HepG2 (cell line): ENCODE results near the gene PHF2. TPM values are rescaled to one million over a fixed set of nuclear protein-coding genes. Genes with fewer than 3 reads are reported as not detected.

Experiments used
- ATAC-seq: fragments of 200-7000 bp; cut with Tn5 transposase; 3 replicates; pipeline ENCODE4 v1.9.1; 2020; ENCODE audit warnings: mild to moderate bottlenecking, moderate library complexity
- BruUV-seq: library from RNA; stranded (reverse); fragments of 400-500 nt; replicated peaks from 2 replicates; lab custom pipeline; 2021; lab: Mats Ljungman, UMichigan
- CTCF ChIA-PET: fragments of 300-600 bp; formaldehyde crosslinking; extraction: SDS; loops from one replicate; lab custom pipeline; 2021; ENCODE audit warnings: low total read pairs, inconsistent platforms, low intra/inter-chr PET ratio; lab: Yijun Ruan, JAX
- POLR2A ChIA-PET: fragments of 350-600 bp; sonication (Branson Sonifier 250); formaldehyde crosslinking; loops from one replicate; lab custom pipeline; 2020; ENCODE audit warnings: antibody characterized with exemption, inconsistent platforms; lab: Yijun Ruan, JAX
- DNase-seq: peaks from one replicate; pipeline ENCODE4 v3.0.0-alpha.2; 2015; ENCODE audit warnings: low spot score
- FAIRE-seq: peaks from 3 replicates; lab custom pipeline; 2011; peaks lifted over from hg19 to GRCh38; lab: Jason Lieb, UNC
- H2AFZ ChIP-seq: one replicate; pipeline ENCODE4 v1.6.1; 2011; ENCODE audit warnings: low read length, inconsistent platforms
- H3K27ac ChIP-seq: fragments of 300-600 bp; 3 replicates; pipeline ENCODE4 v1.8.0; 2011; ENCODE audit warnings: mixed run types, mild to moderate bottlenecking, mixed read lengths, low read length, inconsistent platforms; ENCODE audit not compliant: insufficient read depth; ENCODE audit errors: extremely low read length
- H3K27me3 ChIP-seq, 2 experiments: fragments of 200-600 bp in 1 of 2; 2 replicates in 1 of 2; 3 replicates in 1 of 2; pipeline versions ENCODE4 v1.6.0 to v1.8.0; 2011; ENCODE audit warnings: low read length in 2 of 2, mild to moderate bottlenecking in 2 of 2, moderate library complexity in 2 of 2, inconsistent platforms in 1 of 2; ENCODE audit not compliant: insufficient read depth in 2 of 2, control insufficient read depth in 1 of 2
- H3K36me3 ChIP-seq, 2 experiments: fragments of 200-600 bp in 1 of 2; replicated peaks in 1 of 2; 2 replicates in 1 of 2; 3 replicates in 1 of 2; pipeline versions ENCODE4 v1.5.1 to v1.8.0; 2011; ENCODE audit warnings: low read length in 2 of 2, inconsistent platforms in 1 of 2; ENCODE audit not compliant: insufficient read depth in 2 of 2, control insufficient read depth in 1 of 2
- H3K4me1 ChIP-seq: 2 replicates; pipeline ENCODE4 v1.5.1; 2012; ENCODE audit warnings: low read length, inconsistent platforms; ENCODE audit not compliant: insufficient read depth
- H3K4me2 ChIP-seq: 2 replicates; pipeline ENCODE4 v1.6.0; 2011; ENCODE audit warnings: low read depth, low read length, inconsistent platforms
- H3K4me3 ChIP-seq, 3 experiments: fragments of 200-600 bp in 1 of 3; sonication (generic), shearing (Covaris generic) in 1 of 3; replicated peaks in 1 of 3; 2 replicates each; pipeline ENCODE4 v1.5.1; 2011 to 2016; ENCODE audit warnings: low read length in 3 of 3, inconsistent platforms in 2 of 3, low read depth in 2 of 3, mild to moderate bottlenecking in 2 of 3, control low read depth in 1 of 3, mixed read lengths in 1 of 3; ENCODE audit not compliant: insufficient read depth in 1 of 3
- H3K79me2 ChIP-seq: one replicate; pipeline ENCODE4 v1.6.1; 2011; ENCODE audit warnings: low read length, inconsistent platforms; ENCODE audit not compliant: insufficient read depth
- H3K9ac ChIP-seq: 2 replicates; pipeline ENCODE4 v1.6.0; 2011; ENCODE audit warnings: mild to moderate bottlenecking, low read depth, low read length, inconsistent platforms; ENCODE audit not compliant: insufficient read depth
- H3K9me3 ChIP-seq: 2 replicates; pipeline ENCODE4 v1.5.1; 2012; ENCODE audit warnings: mild to moderate bottlenecking, low read length
- H4K20me1 ChIP-seq: 2 replicates; pipeline ENCODE4 v1.6.0; 2011; ENCODE audit warnings: inconsistent platforms, mild to moderate bottlenecking, low read length, moderate library complexity; ENCODE audit not compliant: insufficient read depth
- ARID2 ChIP-seq: sonication (generic); formaldehyde crosslinking; IDR thresholded peaks from 2 replicates; pipeline ENCODE4 v1.8.1; 2022; ENCODE audit warnings: mild to moderate bottlenecking, missing genetic modification reagents, borderline replicate concordance
- ARNT ChIP-seq: fragments of 450-650 bp; IDR thresholded peaks from 2 replicates; pipeline ENCODE4 v1.6.1; 2017
- SP140L ChIP-seq: sonication (generic); formaldehyde crosslinking; IDR thresholded peaks from 2 replicates; pipeline ENCODE4 v1.4.0; 2020; ENCODE audit warnings: missing genetic modification reagents, borderline replicate concordance
- TAF1 ChIP-seq: sonication (generic); formaldehyde crosslinking; IDR thresholded peaks from 2 replicates; pipeline ENCODE4 v1.4.0; 2020; ENCODE audit warnings: missing genetic modification reagents
- ZFP62 ChIP-seq: sonication (generic); formaldehyde crosslinking; IDR thresholded peaks from 2 replicates; pipeline ENCODE4 v1.4.0; 2020; ENCODE audit warnings: missing genetic modification reagents
- ZKSCAN8 ChIP-seq: IDR thresholded peaks from 2 replicates; pipeline ENCODE4 v1.6.1; 2016; ENCODE audit warnings: borderline replicate concordance, missing genetic modification reagents, missing compliant biosample characterization
- ZNF780A ChIP-seq: sonication (generic); formaldehyde crosslinking; IDR thresholded peaks from 2 replicates; pipeline ENCODE4 v1.8.0; 2022; ENCODE audit warnings: mild to moderate bottlenecking, missing genetic modification reagents, moderate library complexity
- WGBS: methylation state at CpG from one replicate; pipeline ENCODE4 v1.1.6; 2017; ENCODE audit warnings: low lambda C conversion rate; 5-methylcytosine and 5-hydroxymethylcytosine counted together
- in situ Hi-C: cut with HindIII; loops from 2 replicates; pipeline ENCODE4 v1.10.0; 2017; ENCODE audit warnings: low pct_unique_long_range_greater_than_20kb; ENCODE audit not compliant: extremely low pct_ligation_motif_present
- intact Hi-C: fragments of 100-400 bp; cut with micrococcal nuclease; formaldehyde crosslinking; loops from one replicate; pipeline ENCODE4 v1.10.0; 2022; ENCODE audit not compliant: unreplicated experiment
- microRNA-seq: library from miRNA; unstranded; fragments of <30 nt; microRNA quantifications from one replicate; pipeline ENCODE4, GENCODE V29; 2020
- polyA plus RNA-seq, 8 experiments: library from polyadenylated mRNA; depleted of rRNA in 3 of 8; stranded (reverse) in 7 of 8; unstranded in 1 of 8; fragments of >200 nt; fragmentation: Illumina TruSeq in 4 of 8; extraction: Trizol in 4 of 8; gene quantifications; 2 replicates each; pipeline versions ENCODE4 v1.2.1 to v1.2.3, GENCODE V29; 2011 to 2016; ENCODE audit warnings: low read depth in 4 of 8, missing spikeins in 1 of 8, mixed read lengths in 1 of 8; ENCODE audit not compliant: insufficient read depth in 1 of 8
- total RNA-seq, 5 experiments: library from RNA; depleted of rRNA; stranded (reverse); fragments of >200 nt; fragmentation: Illumina TruSeq; extraction: Trizol; gene quantifications; 2 replicates each; pipeline ENCODE4 v1.2.3, GENCODE V29; 2016; ENCODE audit warnings: low read depth in 1 of 5
- TF ChIP-seq, protein P1 (sequence below): sonication (generic); formaldehyde crosslinking; IDR thresholded peaks from 2 replicates; pipeline ENCODE4 v1.4.0; 2020; ENCODE audit warnings: missing genetic modification reagents; ENCODE audit errors: not compliant biosample characterization
- TF ChIP-seq, protein P2 (sequence below): IDR thresholded peaks from 2 replicates; pipeline ENCODE4 v1.6.1; 2016

The PHF2 gene
- total and polyA plus RNA-seq, 2 of the 13 experiments (the other 11 are each of a cell fraction or from before 2014, with no cell fraction given): 6.6 to 9.1 TPM

DNA sequence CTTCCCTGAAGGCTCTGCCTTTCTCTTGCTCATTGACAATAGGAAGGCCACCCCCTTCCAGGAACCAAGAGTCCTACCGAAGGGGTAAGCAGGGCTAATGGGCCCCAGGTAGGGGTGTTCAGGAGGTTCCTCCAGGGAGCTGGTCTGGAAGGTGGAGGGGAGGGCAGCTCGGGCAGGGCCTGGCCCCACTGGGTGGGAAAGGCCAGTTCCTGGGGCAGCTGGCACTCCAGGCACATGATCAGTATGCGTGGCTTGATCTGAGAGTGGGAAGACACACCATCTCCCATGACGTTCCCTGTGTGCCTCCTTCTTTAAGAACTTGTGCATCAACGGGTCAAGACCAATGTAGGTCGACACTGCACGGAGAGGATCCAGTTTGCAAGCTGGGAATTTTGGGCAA is 149.8 kb downstream of the PHF2 start:
- ChIA-PET POLR2A (no interaction called here), CTCF (no interaction called here)
- Histone ChIP-seq H2AFZ (no peak overlapping the region), H3K9ac (no peak overlapping the region), H3K4me2 (no peak overlapping the region), H4K20me1 (no peaks in the 10 kb centered on the region), H3K36me3 (no peaks in the 10 kb centered on the region), H3K4me3 (no peak overlapping the region), H3K4me1 (no peaks in the 10 kb centered on the region), H3K27me3 (peaks cover 4 to 49% of the 10 kb centered on the region in 2 experiments; a peak in 3 of 5 replicates), H3K9me3 (peaks cover 2% of the 10 kb centered on the region; the same call in 1 of the 2 replicates), H3K79me2 (no peaks in the 10 kb centered on the region), H3K27ac (no peak overlapping the region)
- 9% methylated on average over 5 of the region's 7 CpGs for WGBS
- DNase-seq (no peak), FAIRE-seq (no peak), ATAC-seq (no peak)
- no TSS peak for BruUV-seq
- TF ChIP-seq, protein P1, sequence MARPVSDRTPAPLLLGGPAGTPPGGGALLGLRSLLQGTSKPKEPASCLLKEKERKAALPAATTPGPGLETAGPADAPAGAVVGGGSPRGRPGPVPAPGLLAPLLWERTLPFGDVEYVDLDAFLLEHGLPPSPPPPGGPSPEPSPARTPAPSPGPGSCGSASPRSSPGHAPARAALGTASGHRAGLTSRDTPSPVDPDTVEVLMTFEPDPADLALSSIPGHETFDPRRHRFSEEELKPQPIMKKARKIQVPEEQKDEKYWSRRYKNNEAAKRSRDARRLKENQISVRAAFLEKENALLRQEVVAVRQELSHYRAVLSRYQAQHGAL (CRISPR knock-in tag): no peak
- TF ChIP-seq ARID2 (no peak), ZNF780A (CRISPR knock-in tag) (no peak), ZKSCAN8 (CRISPR knock-in tag) (no peak), ZFP62 (CRISPR knock-in tag) (no peak), ARNT (no peak), TAF1 (CRISPR knock-in tag) (no peak), SP140L (CRISPR knock-in tag) (no peak)
- TF ChIP-seq, protein P2, sequence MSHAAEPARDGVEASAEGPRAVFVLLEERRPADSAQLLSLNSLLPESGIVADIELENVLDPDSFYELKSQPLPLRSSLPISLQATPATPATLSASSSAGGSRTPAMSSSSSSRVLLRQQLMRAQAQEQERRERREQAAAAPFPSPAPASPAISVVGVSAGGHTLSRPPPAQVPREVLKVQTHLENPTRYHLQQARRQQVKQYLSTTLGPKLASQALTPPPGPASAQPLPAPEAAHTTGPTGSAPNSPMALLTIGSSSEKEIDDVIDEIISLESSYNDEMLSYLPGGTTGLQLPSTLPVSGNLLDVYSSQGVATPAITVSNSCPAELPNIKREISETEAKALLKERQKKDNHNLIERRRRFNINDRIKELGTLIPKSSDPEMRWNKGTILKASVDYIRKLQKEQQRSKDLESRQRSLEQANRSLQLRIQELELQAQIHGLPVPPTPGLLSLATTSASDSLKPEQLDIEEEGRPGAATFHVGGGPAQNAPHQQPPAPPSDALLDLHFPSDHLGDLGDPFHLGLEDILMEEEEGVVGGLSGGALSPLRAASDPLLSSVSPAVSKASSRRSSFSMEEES: no peak
- in situ Hi-C loops: no loop called here
- intact Hi-C loops: no loop called here

Small RNAs within 50 kb of the gene (microRNA-seq; reads per million reads assigned to microRNA genes)
- not detected for gene MIR548AU

Other genes starting within 250 kb of the PHF2 start
- gene FAM120A, start 124.9 kb upstream of the PHF2 start, total RNA-seq (2016; rRNA removed; fragmentation: Illumina TruSeq; extraction: Trizol): 41.3 and 41.8 TPM in 2 replicates
- 39.2 and 44.4 TPM in 2 replicates for gene FAM120A, start 124.9 kb upstream of the PHF2 start, polyA plus RNA-seq (2011; rRNA removed)
- 32.0 and 34.6 TPM in 2 replicates for gene FAM120AOS, start 123.0 kb upstream of the PHF2 start, total RNA-seq (2016; rRNA removed; fragmentation: Illumina TruSeq; extraction: Trizol)
- 23.8 and 28.2 TPM in 2 replicates for gene FAM120AOS, start 123.0 kb upstream of the PHF2 start, polyA plus RNA-seq (2011; rRNA removed)